ENCODE results near the gene SLC12A3.

- no peak for TF ChIP-seq POLR2A (IDR thresholded peaks at IDR 0.05)
- TF ChIP-seq CTCF (IDR thresholded peaks at IDR 0.05) = no peak
- TF ChIP-seq POLR2AphosphoS5 (IDR thresholded peaks at IDR 0.05) = no peak
These were observed 71.5 kb downstream of the SLC12A3 start for GRCh38 chr16:56936491-56936890.

Measured in breast epithelium (tissue), 3 donors.